ENCODE data around the gene CTTN.

CTTN gene

DNA sequence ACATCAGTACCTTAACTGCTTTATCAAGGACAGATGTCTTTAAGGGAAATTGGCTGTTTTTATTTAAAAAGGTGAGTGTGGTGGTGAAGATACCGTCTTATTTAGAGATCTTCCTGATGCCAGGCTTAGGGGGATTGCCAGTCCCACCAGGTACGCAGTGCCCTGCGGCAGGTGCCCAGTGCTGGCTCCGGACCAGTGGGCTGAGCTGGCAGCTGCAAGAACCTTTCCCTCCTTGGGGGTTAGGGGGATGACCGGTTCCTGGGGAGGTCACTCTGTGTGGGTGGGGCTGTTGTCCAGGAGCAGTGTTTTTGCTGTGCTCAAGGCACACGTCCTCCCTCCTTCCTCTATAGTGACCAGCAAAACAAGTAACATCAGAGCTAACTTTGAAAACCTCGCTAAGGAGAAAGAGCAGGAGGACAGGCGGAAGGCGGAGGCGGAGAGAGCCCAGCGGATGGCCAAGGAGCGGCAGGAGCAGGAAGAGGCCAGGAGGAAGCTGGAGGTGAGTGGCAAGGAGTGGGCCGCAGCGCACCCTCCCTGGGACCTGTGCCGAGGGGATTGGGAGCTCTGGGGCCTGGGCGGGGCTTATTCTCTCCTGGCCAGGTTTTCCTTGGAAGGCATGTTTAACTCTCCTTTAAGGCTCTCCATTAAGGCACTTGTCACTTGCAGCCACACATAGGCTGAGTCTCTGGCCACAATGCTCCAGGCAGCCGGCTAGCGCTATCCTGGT, 30.5 kb downstream of the CTTN start:
- no peak for DNase-seq (ENCODE audit: low read depth in 3 of 3)

DNA sequence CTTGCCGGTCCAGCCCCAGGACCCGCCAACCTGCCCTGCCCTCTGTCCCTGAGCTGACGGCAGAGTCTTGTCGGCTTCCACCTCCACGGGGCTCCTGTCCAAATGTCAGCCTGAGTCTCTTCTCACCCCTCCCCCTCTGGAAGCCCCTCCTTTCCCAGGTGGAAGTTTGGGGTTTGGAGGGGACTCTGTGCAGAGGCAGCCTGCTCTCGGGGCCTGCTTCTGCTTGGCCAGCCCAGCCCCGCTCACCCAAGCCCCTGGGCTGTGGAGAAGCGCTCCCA, 31.0 kb downstream of the CTTN start:
- no peak for DNase-seq (ENCODE audit: low read depth in 3 of 3)

- DNase-seq (ENCODE audit: low read depth in 3 of 3): no peak
Measured at GRCh38 chr11:70429724-70430521, 31.6 kb downstream of the CTTN start.

- no peak for DNase-seq (ENCODE audit: low read depth in 3 of 3)
Measured at GRCh38 chr11:70430671-70431574, 32.6 kb downstream of the CTTN start.

- no peak for DNase-seq (ENCODE audit: low read depth in 3 of 3)
Measured at GRCh38 chr11:70431611-70432010, 33.3 kb downstream of the CTTN start.

DNA sequence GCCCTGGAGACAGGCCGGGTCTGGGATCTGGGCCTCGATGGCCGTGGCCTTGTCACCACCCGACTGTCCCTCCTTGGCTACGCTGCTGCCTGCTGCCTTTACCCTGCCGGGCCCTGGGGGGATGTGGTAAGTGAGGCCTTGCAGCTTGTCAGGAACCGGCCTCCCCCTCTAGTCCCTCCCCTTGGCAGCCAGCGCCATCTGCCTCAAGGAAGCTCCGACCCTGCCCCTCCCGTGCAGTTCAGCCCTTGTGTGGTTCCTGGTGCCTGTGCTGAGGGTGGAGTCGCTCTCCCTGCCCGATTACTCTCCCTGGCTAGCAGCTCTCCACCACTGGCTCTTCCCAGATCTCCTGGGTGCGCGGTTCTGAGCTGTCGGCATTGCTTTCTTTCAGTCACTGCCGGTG, 33.7 kb downstream of the CTTN start:
- no peak for DNase-seq (ENCODE audit: low read depth in 3 of 3)

DNA sequence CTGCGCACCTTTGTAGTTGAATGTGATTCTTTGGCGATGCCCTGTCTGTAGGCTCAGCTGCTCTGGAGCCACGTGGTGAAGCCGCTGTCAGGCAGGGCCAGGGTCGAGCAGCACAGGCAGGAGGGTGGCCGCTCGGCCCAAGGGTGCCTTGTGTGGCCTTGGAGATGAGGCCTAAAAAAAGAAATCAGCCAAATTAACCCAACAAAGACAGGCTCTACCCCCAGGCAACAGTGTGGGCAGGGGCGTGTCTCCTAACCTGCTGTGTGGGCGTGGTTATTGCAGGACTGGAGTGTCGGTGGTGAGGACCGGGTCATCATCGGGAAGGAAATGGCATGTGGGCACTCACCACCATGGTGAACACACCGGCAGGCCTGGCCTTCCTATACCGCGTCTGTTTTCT, 34.3 kb downstream of the CTTN start:
- DNase-seq (ENCODE audit: low read depth in 3 of 3): no peak

- no peak for DNase-seq (ENCODE audit: low read depth in 3 of 3)
Measured at GRCh38 chr11:70433038-70433437, 34.7 kb downstream of the CTTN start.

- no peak for DNase-seq (ENCODE audit: low read depth in 3 of 3)
Measured at GRCh38 chr11:70433526-70433925, 35.2 kb downstream of the CTTN start.

DNA sequence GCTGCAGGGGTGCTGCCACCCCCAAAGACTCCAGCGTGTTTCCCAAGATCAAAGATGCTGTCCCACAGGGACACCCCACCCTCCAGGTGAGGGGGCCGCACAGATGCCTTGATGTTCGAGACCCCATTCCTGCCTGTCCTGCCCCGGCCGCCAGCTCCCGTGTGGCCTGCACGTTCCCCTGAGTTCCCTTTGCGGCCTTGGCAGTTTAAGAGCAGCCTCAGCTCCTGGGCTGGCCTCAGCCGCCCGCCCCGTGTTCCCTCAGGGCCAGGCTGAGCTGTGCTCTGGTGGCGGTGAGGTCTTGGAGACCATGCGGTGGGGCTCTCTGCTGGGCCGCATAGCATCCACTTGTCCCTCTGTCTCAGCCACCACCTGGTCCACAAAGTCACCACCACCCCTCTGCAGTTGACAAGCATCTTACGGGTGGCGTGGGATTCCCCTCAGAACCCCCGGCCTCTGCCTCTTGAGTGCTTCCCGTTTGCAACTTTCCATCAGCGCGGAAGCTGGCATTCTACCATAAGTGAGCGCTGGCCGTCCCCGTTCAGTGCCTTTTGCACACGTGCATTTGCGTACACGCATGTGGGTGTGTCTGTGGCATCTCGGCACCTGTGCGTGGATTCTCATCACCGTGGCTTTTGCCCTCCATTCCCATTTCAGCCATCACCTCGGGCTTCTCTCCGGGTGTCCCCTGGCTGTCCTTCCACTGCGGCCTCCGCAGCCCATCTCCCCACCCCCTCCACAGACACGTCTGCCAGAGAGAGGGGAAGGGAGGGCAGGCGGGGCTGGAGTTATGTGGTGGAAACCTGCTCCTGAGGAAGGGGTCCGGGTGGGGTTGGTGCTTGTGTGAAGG, 35.9 kb downstream of the CTTN start:
- DNase-seq (ENCODE audit: low read depth in 3 of 3): no peak

DNA sequence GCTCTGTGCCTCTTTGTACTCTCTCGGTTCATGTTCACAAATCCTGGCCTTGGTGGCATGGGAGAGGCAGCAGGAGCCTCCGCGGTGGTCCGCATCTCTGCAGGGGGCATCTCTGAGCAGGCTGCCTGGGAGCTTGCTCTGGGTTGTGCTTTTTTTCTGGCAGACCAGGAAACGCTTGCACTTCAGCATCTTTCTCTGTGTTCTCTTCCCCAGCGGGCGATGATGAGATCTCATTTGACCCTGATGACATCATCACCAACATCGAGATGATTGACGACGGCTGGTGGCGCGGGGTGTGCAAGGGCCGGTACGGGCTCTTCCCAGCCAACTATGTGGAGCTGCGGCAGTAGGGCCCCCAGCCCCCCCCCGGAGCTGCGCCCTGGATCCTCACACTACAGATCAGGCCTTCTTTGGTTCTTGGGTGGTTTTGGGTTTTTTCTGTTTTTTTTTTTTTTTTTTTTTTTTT, 36.5 kb downstream of the CTTN start:
- DNase-seq (ENCODE audit: low read depth in 3 of 3): no peak

GRCh38 chr11:70435361-70435760, 37.0 kb downstream of the CTTN start:
- DNase-seq (ENCODE audit: low read depth in 3 of 3): no peak

DNA sequence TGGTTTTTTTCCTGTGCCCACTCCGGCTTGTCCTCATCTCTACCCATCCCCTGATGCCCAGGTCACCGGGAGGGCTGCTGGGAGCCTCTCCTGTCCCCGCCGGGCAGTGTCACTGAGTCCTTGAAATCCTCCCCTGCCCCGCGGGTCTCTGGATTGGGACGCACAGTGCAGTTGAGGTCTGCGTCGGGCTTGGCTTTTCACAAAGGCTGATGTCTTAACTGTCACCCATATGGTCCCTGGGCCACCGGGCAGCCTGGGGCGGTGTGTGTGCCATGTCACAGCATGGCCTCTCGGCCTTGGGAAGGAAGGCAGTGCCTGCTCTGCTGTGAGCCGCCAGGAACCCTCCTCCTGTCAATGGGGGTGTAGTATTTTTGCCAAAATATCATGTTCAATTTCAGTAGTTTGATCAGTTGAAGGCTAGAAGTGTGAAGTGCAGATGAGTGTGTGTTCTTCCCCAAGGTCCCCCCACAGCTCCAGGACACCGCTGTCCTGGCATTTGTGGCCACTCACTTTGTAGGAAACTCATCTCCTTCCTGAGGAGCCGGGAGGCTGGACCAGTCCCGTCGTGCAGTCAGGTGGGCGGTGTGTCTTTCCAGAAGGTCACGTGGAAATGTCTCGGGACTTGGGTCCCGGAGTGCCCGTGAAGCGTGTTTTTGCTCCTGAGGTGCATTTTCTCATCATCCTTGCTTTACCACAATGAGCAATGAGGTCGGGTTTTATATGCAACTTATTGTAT, 37.6 kb downstream of the CTTN start:
- no peak for DNase-seq (ENCODE audit: low read depth in 3 of 3)

DNA sequence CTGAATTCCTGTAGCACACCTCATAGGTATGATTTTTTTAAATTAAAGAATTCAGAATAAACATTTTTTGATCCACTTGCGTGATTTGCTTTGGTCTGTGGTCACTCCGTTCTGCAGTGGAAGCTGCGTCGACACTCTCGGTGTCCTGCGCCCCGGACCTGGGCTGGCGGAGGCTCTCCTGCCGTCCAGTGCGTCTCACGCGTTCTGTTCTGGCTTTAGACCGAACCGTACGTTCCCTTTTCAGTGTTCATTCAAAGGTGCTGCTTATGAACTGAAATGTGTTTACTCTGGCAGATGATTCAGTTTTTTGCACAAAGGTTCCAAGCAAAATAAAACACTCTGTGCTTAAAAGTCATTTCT, 38.2 kb downstream of the CTTN start:
- DNase-seq (ENCODE audit: low read depth in 3 of 3): no peak

DNA sequence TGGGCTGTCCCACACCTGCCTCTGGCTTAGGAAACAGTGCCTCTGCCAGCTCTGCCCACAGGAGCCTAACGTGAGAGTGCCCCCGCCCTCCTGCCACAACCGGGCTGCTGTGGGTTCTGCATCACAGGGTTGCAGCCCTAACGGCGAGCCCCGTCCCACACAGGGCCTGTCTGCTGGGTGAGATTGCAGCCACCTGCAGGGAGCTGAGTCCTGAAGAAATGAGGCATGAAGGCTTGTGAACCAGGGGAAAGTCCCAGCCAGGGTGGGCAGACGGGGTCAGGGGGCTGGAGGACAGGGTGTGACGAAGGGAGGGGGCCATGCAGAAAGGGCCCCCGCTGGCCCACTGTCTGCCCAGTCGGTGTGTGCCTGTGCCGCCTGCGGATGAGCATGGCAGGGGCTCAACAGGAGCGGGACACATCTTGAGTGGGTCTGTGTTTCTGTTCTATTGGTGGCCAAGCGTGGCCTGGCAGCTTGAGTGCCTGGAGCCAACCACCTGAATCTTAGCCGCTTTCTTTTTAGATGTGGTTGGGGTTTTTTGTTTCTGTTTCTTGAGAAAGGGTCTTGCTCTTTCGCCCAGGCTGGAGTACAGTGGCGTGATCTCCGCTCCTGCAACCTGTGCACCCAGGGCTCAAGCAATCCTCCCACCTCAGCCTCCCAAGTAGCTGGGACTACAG, 38.9 kb downstream of the CTTN start:
- DNase-seq (ENCODE audit: low read depth in 3 of 3): no peak

GRCh38 chr11:70440206-70440605, 41.9 kb downstream of the CTTN start:
- no peak for DNase-seq (ENCODE audit: low read depth in 3 of 3)

GRCh38 chr11:70443773-70444030, 45.4 kb downstream of the CTTN start:
- DNase-seq (ENCODE audit: low read depth in 3 of 3): no peak

DNA sequence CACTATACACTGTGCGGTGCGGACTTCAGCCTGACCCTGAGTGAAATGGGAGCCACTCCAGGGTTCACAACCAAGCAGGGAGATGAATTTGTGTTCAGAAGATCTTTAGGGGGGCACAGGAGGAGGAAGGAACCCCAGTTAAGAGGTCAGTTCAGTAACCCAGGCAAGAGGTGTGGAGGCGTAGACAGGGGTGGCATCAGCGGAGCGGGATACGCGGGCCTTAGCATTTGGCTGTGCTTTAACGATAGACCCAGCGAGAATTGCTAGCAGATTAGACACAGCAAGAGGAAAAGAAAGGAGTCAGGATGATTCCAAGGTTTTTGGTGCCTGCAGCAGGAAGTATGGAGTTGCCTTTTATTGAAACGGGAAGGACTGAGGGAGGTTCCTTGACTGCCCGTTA, 46.8 kb downstream of the CTTN start:
- no peak for DNase-seq (ENCODE audit: low read depth in 3 of 3)

DNA sequence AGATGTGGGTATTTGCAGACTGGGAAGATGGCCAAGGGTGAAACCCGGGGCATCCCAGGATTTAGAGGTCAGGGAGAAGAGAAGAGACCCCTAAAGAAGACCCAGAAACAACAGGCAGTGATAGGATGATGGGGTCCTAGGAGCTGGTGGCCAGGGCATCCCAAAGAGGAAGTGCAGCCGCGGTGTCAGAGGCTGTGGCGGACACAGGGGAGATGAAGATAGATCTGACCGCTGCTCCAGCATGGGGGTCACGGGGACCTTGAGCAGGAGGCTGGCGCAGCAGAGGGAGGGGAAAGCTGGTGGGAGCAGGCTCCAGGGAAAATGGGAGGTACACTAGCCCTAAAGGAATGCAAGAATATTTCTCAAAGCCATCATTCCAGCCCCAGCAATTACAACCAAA, 47.3 kb downstream of the CTTN start:
- DNase-seq (ENCODE audit: low read depth in 3 of 3): no peak

DNA sequence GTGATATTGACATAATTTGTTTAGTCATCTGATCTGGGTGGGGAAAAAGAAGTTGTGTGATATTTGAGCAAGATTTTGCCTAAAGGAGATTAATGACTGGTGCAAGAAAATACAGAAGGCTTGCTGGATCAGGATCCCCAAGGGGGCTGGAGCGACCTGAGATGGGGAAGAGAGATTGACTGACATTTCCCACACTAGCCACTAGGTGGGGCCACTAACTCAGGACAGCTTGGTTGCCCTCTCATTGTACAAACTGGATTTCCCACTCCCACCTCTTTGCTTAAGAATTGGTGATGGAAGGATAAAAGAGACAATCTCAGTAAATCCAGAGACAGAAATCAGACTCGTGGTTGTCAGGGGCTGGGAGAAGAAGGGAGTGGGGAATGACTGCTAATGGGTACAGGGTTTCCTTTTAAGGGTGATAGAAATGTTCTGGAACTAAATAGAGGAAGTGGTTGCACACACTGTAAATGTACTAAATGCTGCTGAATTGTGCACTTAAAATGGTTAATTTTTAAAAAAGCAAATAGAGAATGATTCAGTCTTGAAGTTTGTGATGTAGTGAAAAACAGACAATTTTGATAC, 50.7 kb downstream of the CTTN start:
- no peak for DNase-seq (ENCODE audit: low read depth in 3 of 3)

Measured in stimulated activated CD4-positive, alpha-beta T cell treated with anti-CD3 and anti-CD28 coated beads, TNF-alpha, amount 100 ng/mL, for 24 hours (primary cell).